Sigmoid colon (tissue), 7 donors: ENCODE data around the gene MOB2. TPM values are rescaled to one million over a fixed set of nuclear protein-coding genes. Genes with fewer than 3 reads are reported as not detected.

ENCODE experiments used
- DNase-seq: peaks from one replicate; pipeline ENCODE4 v3.0.0-alpha.2; 2019
- H3K27ac ChIP-seq, 4 donors: fragments of 200-600 bp; sonication (generic); one replicate each; pipeline ENCODE4 v1.5.1; 2016 to 2019; ENCODE audit warnings: mild to moderate bottlenecking in 1 of 4
- H3K27me3 ChIP-seq, 3 donors: fragments of 200-600 bp; sonication (generic); one replicate each; pipeline ENCODE4 v1.5.1; 2019; ENCODE audit warnings: mild to moderate bottlenecking in 1 of 3
- H3K36me3 ChIP-seq, 4 donors: fragments of 200-600 bp; sonication (generic); one replicate each; pipeline ENCODE4 v1.5.1; 2016 to 2019
- H3K4me1 ChIP-seq, 4 donors: fragments of 200-600 bp; sonication (generic); one replicate each; pipeline ENCODE4 v1.5.1; 2017 to 2019
- H3K4me3 ChIP-seq, 4 donors: fragments of 200-600 bp; sonication (generic); one replicate each; pipeline ENCODE4 v1.5.1; 2017 to 2019; ENCODE audit warnings: mild to moderate bottlenecking in 2 of 4, moderate library complexity in 1 of 4
- H3K9me3 ChIP-seq, 4 donors: fragments of 200-600 bp in 3 of 4; sonication (generic) in 3 of 4; one replicate each; pipeline versions ENCODE4 v1.5.1 to v1.6.1; 2013 to 2019
- EP300 ChIP-seq, 4 donors: sonication (generic); formaldehyde crosslinking; IDR thresholded peaks; one replicate each; pipeline ENCODE4 v1.6.1; 2017; ENCODE audit warnings: antibody characterized with exemption in 4 of 4
- POLR2A ChIP-seq, 2 donors: fragments of 450-650 bp; IDR thresholded peaks; one replicate each; pipeline ENCODE4 v1.6.1; 2016; ENCODE audit warnings: antibody characterized with exemption in 2 of 2, mild to moderate bottlenecking in 2 of 2, moderate library complexity in 2 of 2
- POLR2AphosphoS5 ChIP-seq, 4 donors: sonication (generic); formaldehyde crosslinking; IDR thresholded peaks; one replicate each; pipeline ENCODE4 v1.6.1; 2017; ENCODE audit warnings: antibody characterized with exemption in 4 of 4
- WGBS, 2 donors: extraction: QIAGEN DNeasy Blood & Tissue Kit; methylation state at CpG; one replicate each; pipeline ENCODE4 v1.1.7; 2013; 5-methylcytosine and 5-hydroxymethylcytosine counted together
- intact Hi-C: fragments of 100-400 bp; cut with DNase I; formaldehyde crosslinking; loops from one replicate; pipeline ENCODE4 v1.15.1; 2023
- polyA plus RNA-seq, 3 donors: library from polyadenylated mRNA; stranded (reverse); fragments of 200-250 nt; gene quantifications; one replicate each; pipeline ENCODE4 v1.2.3, GENCODE V29; 2013
- total RNA-seq, 4 donors: library from RNA; depleted of rRNA; stranded (reverse); fragments of >200 nt; gene quantifications; one replicate each; pipeline ENCODE4 v1.1.0, GENCODE V29; 2016
- TF ChIP-seq, protein P1 (sequence below), 4 experiments: fragments of 450-650 bp in 3 of 4; fragments of 200-600 bp in 1 of 4; IDR thresholded peaks; one replicate each; pipeline ENCODE4 v1.5.1; 2016 to 2019; ENCODE audit warnings: antibody characterized with exemption in 4 of 4, mild to moderate bottlenecking in 3 of 4, moderate library complexity in 2 of 4
- donor health status: healthy with polysubstance abuse.
- donor health status: Bipolar disorder and iron deficiency.
- donor health status: healthy.

The MOB2 gene
- total and polyA plus RNA-seq, 7 donors = 46.2 to 88.9 (median 68.6) TPM

DNA sequence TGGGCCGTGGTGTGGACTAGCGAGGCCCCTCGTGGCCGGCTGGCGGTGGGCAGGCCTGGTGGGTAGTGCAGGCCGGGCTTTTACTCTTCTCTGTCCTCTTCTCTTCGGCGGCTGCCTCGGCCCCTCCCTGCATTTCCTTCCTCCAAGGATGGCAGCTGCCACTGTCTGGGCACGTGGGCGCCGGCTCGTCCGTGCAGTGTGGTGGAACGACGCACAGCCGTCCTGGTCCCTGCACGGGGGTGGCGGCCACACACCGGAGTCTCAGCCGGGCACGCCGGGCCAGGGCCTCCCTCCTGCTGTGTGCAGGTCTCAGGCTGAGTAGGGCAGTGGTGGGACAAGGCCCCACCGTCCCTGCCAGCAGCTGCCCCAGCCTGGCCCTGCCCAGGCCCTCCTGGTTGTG lies 37.7 kb downstream of the MOB2 start:
- Histone ChIP-seq H3K27ac (no peak overlapping the region), H3K36me3 (no peaks in the 10 kb centered on the region), H3K9me3 (no peaks in the 10 kb centered on the region), H3K4me3 (no peak overlapping the region), H3K4me1 (peaks cover 0 to 12% (median 5%) of the 10 kb centered on the region in 4 donors), H3K27me3 (peaks cover 0 to 2% (median 0%) of the 10 kb centered on the region in 3 donors)
- TF ChIP-seq POLR2AphosphoS5 (IDR thresholded peaks at IDR 0.05) = peak in 3 of 4 donors; percentile 12 to 32 (median 27)
- TF ChIP-seq, protein P1, sequence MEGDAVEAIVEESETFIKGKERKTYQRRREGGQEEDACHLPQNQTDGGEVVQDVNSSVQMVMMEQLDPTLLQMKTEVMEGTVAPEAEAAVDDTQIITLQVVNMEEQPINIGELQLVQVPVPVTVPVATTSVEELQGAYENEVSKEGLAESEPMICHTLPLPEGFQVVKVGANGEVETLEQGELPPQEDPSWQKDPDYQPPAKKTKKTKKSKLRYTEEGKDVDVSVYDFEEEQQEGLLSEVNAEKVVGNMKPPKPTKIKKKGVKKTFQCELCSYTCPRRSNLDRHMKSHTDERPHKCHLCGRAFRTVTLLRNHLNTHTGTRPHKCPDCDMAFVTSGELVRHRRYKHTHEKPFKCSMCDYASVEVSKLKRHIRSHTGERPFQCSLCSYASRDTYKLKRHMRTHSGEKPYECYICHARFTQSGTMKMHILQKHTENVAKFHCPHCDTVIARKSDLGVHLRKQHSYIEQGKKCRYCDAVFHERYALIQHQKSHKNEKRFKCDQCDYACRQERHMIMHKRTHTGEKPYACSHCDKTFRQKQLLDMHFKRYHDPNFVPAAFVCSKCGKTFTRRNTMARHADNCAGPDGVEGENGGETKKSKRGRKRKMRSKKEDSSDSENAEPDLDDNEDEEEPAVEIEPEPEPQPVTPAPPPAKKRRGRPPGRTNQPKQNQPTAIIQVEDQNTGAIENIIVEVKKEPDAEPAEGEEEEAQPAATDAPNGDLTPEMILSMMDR (IDR thresholded peaks at IDR 0.05) = no peak
- no peak for TF ChIP-seq EP300 (IDR thresholded peaks at IDR 0.05)
- intact Hi-C loops = no loop called here
- no peak for DNase-seq
- WGBS, 2 donors = 59 to 62% methylated on average over 24 of the region's 24 CpGs

DNA sequence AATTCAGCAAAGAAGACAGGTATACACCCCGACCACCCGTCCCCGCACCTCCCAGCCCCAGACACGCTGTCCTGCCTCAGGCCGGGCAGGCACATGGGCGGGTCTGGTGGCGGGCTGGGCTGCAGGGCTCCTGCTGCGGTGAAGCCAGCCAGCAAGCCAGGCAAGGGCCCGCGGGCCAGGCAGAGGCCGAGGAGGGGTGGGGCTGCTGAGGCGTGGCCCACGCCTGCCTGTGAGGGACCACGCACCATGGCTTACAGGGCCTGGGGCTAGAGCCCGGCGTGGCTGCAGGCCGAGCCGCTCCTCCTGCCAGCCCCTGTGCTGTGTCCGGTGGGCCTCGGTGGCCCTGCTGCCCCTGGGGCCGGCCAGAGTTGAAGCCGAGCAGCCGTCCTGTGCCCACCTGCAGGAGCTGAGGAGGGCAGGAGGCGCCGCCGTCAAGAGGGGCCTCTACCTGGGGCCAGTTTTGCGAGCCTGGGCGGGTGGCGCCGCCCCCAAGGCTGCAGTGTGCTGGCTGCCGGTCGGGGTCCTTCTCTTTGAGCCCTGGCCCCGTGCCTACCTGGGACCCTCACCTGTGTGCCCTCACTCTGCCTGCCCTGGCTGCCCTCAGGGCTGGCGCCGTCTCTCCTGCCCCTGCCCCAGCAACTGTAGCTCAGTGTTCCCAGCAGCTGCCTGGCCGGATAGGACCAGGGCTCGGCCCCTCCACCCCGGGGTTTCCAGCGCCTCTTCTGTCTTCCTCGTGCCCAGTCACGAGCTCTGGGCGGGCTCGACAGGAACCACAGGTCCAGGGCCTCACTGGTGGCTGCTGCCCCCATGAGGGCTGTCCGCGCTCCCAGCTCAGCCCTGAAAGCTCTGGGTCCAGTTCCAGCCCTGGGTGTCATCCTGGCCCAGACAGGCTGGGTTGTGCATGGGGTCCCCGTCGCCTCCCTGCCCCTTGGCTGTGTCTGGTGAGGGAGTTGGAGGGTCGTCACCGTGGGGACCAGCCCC lies 38.4 kb downstream of the MOB2 start:
- DNase-seq = no peak
- 41 to 78% methylated on average over 49 of the region's 49 CpGs for WGBS, 2 donors
- H3K36me3 ChIP-seq = no peaks in the 10 kb centered on the region
- TF ChIP-seq, protein P1 (IDR thresholded peaks at IDR 0.05) = no peak
- TF ChIP-seq POLR2A (IDR thresholded peaks at IDR 0.05) (no peak), EP300 (IDR thresholded peaks at IDR 0.05) (no peak), POLR2AphosphoS5 (IDR thresholded peaks at IDR 0.05) (peak in 2 of 4 donors; percentile 12 to 16)
- no peaks in the 10 kb centered on the region for H3K9me3 ChIP-seq
- peaks cover 0 to 8% (median 0%) of the 10 kb centered on the region in 3 donors for H3K27me3 ChIP-seq
- peaks cover 0 to 4% (median 2%) of the 10 kb centered on the region in 4 donors for H3K4me1 ChIP-seq
- no peak overlapping the region for H3K27ac ChIP-seq
- no peak overlapping the region for H3K4me3 ChIP-seq
- intact Hi-C loops = no loop called here

DNA sequence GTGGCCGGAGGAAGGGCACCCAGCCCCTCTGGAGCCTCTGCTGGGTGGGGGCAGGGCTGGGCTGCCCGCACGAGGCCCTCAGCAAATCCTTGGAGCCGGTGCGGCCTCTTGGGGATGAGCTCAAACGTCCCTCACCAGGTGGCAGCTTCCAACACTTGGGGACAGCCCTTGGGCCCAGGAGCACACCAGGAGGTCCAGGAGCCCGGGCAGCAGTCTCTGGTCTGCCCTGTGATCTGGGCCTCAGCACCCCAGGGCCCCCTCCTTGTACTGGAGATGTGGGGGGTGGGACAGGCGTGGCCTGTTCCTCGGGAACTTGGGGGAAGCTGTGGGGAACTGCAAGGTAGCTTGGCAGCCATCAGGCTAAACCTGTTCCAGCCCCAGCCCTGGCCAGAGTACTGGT lies 40.0 kb downstream of the MOB2 start:
- Histone ChIP-seq H3K27me3 (peaks cover 0 to 20% (median 0%) of the 10 kb centered on the region in 3 donors), H3K9me3 (no peaks in the 10 kb centered on the region), H3K4me3 (no peak overlapping the region), H3K4me1 (no peaks in the 10 kb centered on the region), H3K36me3 (no peaks in the 10 kb centered on the region), H3K27ac (no peak overlapping the region)
- intact Hi-C loops = no loop called here
- TF ChIP-seq POLR2A (IDR thresholded peaks at IDR 0.05) (no peak), EP300 (IDR thresholded peaks at IDR 0.05) (no peak), POLR2AphosphoS5 (IDR thresholded peaks at IDR 0.05) (peak in 2 of 4 donors; percentile 0 to 15)
- TF ChIP-seq, protein P1 (IDR thresholded peaks at IDR 0.05) = no peak
- DNase-seq = no peak
- WGBS, 2 donors = 68 to 75% methylated on average over 9 of the region's 9 CpGs

DNA sequence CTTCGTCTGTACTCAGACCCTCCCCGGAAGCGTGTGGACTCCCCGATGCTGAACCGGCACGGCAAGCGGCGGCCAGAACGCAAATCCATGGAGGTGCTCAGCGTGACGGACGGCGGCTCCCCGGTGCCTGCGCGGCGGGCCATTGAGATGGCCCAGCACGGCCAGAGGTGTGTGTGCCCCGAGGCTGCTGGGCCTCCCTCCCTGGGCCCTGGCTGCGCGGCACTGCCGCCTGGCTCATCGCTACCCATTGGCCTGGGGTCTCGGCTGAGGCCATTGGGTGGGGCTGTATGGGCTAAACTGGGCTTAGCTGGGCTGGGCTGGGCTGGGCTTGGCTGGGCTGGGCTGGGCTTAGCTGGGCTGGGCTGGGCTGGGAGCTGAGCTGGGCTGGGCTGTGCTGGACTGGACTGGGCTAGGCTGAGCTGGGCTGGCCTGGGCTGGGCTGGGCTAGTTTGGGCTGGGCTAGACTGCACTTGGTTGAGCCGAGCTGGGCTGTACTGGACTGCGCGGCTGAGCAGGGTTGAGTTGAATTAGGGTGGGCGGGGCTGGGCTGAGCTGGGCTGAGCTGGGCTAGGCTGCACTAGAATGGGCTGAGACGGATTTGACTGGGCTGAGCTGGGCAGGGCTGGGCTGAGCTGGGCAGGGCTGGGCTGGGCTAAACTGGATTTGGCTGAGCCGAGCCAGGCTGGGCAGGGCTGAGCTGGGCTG lies 40.7 kb downstream of the MOB2 start:
- H3K4me3 ChIP-seq = no peak overlapping the region
- TF ChIP-seq POLR2AphosphoS5 (IDR thresholded peaks at IDR 0.05) (peak in 1 of 4 donors; percentile 11), EP300 (IDR thresholded peaks at IDR 0.05) (no peak), POLR2A (IDR thresholded peaks at IDR 0.05) (no peak)
- TF ChIP-seq, protein P1 (IDR thresholded peaks at IDR 0.05) = no peak
- intact Hi-C loops = no loop called here
- no peaks in the 10 kb centered on the region for H3K36me3 ChIP-seq
- no peaks in the 10 kb centered on the region for H3K4me1 ChIP-seq
- no peak for DNase-seq
- no peaks in the 10 kb centered on the region for H3K9me3 ChIP-seq
- H3K27ac ChIP-seq = no peak overlapping the region
- peaks cover 0 to 20% (median 0%) of the 10 kb centered on the region in 3 donors for H3K27me3 ChIP-seq
- 75 to 87% methylated on average over 30 of the region's 30 CpGs for WGBS, 2 donors
